ENCODE results near the gene MCOLN2.

GRCh38 chr1:84918726-84919336, 78.1 kb downstream of the MCOLN2 start:
- TF ChIP-seq CTCF (tag by site-specific recombination; IDR thresholded peaks at IDR 0.05) (no peak), ZNF558 (tag by site-specific recombination; IDR thresholded peaks at IDR 0.05) (no peak), BCL11B (tag by site-specific recombination; IDR thresholded peaks at IDR 0.05; ENCODE audit: low read depth) (no peak), ZNF133 (tag by site-specific recombination; IDR thresholded peaks at IDR 0.05) (no peak)

Data from HEK293 (cell line).